ENCODE measurements around the gene PLEKHA1. TPM values are rescaled to one million over a fixed set of nuclear protein-coding genes. Genes with fewer than 3 reads are reported as not detected.

PLEKHA1 gene
- total RNA-seq, 1 donor from 2014 or later, result 50.4 TPM

- H3K4me3 ChIP-seq, result no peak overlapping the region
- no peak for DNase-seq
- H3K4me1 ChIP-seq, result no peaks in the 10 kb centered on the region
- no peaks in the 10 kb centered on the region for H3K27me3 ChIP-seq (ENCODE audit: low read depth)
- intact Hi-C loops (cut with micrococcal nuclease), result no loop called here
- no peaks in the 10 kb centered on the region for H3K9me3 ChIP-seq (replicated peaks)
- no peak overlapping the region for H3K27ac ChIP-seq (replicated peaks)
- TF ChIP-seq CTCF (IDR thresholded peaks at IDR 0.05; ENCODE audit: borderline replicate concordance), result no peak
- H3K36me3 ChIP-seq, result no peaks in the 10 kb centered on the region
These were observed 45.8 kb upstream of the PLEKHA1 start for GRCh38 chr10:122328676-122329075.

GRCh38 chr10:122329416-122329815 lies 45.1 kb upstream of the PLEKHA1 start:
- TF ChIP-seq CTCF (IDR thresholded peaks at IDR 0.05; ENCODE audit: borderline replicate concordance), result no peak
- Histone ChIP-seq H3K9me3 (replicated peaks) (no peaks in the 10 kb centered on the region), H3K27me3 (ENCODE audit: low read depth) (no peaks in the 10 kb centered on the region), H3K36me3 (no peaks in the 10 kb centered on the region), H3K4me1 (no peaks in the 10 kb centered on the region), H3K27ac (replicated peaks) (no peak overlapping the region), H3K4me3 (no peak overlapping the region)
- DNase-seq, result no peak
- intact Hi-C loops (cut with micrococcal nuclease), result no loop called here

GRCh38 chr10:122331100-122331499 lies 43.4 kb upstream of the PLEKHA1 start:
- H3K36me3 ChIP-seq, result no peaks in the 10 kb centered on the region
- no peak overlapping the region for H3K27ac ChIP-seq (replicated peaks)
- H3K9me3 ChIP-seq (replicated peaks), result no peaks in the 10 kb centered on the region
- H3K4me1 ChIP-seq, result no peaks in the 10 kb centered on the region
- intact Hi-C loops (cut with micrococcal nuclease), result no loop called here
- H3K27me3 ChIP-seq (ENCODE audit: low read depth), result no peaks in the 10 kb centered on the region
- no peak for TF ChIP-seq CTCF (IDR thresholded peaks at IDR 0.05; ENCODE audit: borderline replicate concordance)
- DNase-seq, result no peak
- H3K4me3 ChIP-seq, result no peak overlapping the region

GRCh38 chr10:122331615-122332446 lies 42.7 kb upstream of the PLEKHA1 start:
- Histone ChIP-seq H3K36me3 (no peaks in the 10 kb centered on the region), H3K27ac (replicated peaks) (no peak overlapping the region), H3K27me3 (ENCODE audit: low read depth) (no peaks in the 10 kb centered on the region), H3K9me3 (replicated peaks) (no peaks in the 10 kb centered on the region), H3K4me3 (no peak overlapping the region), H3K4me1 (no peaks in the 10 kb centered on the region)
- intact Hi-C loops (cut with micrococcal nuclease), result no loop called here
- DNase-seq, result no peak
- no peak for TF ChIP-seq CTCF (IDR thresholded peaks at IDR 0.05; ENCODE audit: borderline replicate concordance)

GRCh38 chr10:122333037-122333436 lies 41.5 kb upstream of the PLEKHA1 start:
- H3K4me3 ChIP-seq, result no peak overlapping the region
- intact Hi-C loops (cut with micrococcal nuclease), result no loop called here
- no peaks in the 10 kb centered on the region for H3K36me3 ChIP-seq
- H3K27me3 ChIP-seq (ENCODE audit: low read depth), result no peaks in the 10 kb centered on the region
- H3K4me1 ChIP-seq, result peaks cover 2% of the 10 kb centered on the region
- TF ChIP-seq CTCF (IDR thresholded peaks at IDR 0.05; ENCODE audit: borderline replicate concordance), result no peak
- H3K27ac ChIP-seq (replicated peaks), result no peak overlapping the region
- no peaks in the 10 kb centered on the region for H3K9me3 ChIP-seq (replicated peaks)
- no peak for DNase-seq
